AG08395 (cell line): ENCODE measurements around the gene HAPSTR1.
"Not testable (repeated sequence)": the region's sequence is repeated elsewhere in the genome, so short reads cannot be mapped to it uniquely, and the experiment has no call there.

Source experiments
- DNase-seq: peaks from one replicate; pipeline ENCODE4 v3.0.0; 2012; ENCODE audit warnings: mixed read lengths, low spot score

HAPSTR1 gene

GRCh38 chr16:9072806-9073341, 18.6 kb upstream of the HAPSTR1 start:
- peak; percentile 77 for DNase-seq

- DNase-seq, result no peak
These were observed 16.0 kb upstream of the HAPSTR1 start for GRCh38 chr16:9075299-9076071.

GRCh38 chr16:9077091-9077809, 14.2 kb upstream of the HAPSTR1 start:
- DNase-seq, result peak; percentile 69

GRCh38 chr16:9078467-9079429, 12.7 kb upstream of the HAPSTR1 start:
- DNase-seq, result peak; percentile 53

GRCh38 chr16:9079430-9079812, 12.0 kb upstream of the HAPSTR1 start:
- no peak for DNase-seq

- DNase-seq, result no peak
These were observed 10.3 kb upstream of the HAPSTR1 start for GRCh38 chr16:9081158-9081557.

- DNase-seq, result no peak
These were observed 9.6 kb upstream of the HAPSTR1 start for GRCh38 chr16:9081843-9082242.

- no peak for DNase-seq
These were observed 9.0 kb upstream of the HAPSTR1 start for GRCh38 chr16:9082422-9082821.

- DNase-seq, result not testable (repeated sequence)
These were observed 3.7 kb upstream of the HAPSTR1 start for GRCh38 chr16:9087733-9088132.

GRCh38 chr16:9088848-9089247, 2.6 kb upstream of the HAPSTR1 start:
- DNase-seq, result no peak

GRCh38 chr16:9089660-9090059, 1.8 kb upstream of the HAPSTR1 start:
- DNase-seq, result no peak

GRCh38 chr16:9090101-9090959, 1.1 kb upstream of the HAPSTR1 start:
- no peak for DNase-seq

GRCh38 chr16:9091867-9092281, 430 bp downstream of the HAPSTR1 start:
- DNase-seq, result no peak

- no peak for DNase-seq
These were observed 986 bp downstream of the HAPSTR1 start for GRCh38 chr16:9092282-9092977.

GRCh38 chr16:9092978-9093344, 1.5 kb downstream of the HAPSTR1 start:
- no peak for DNase-seq

- no peak for DNase-seq
These were observed 2.8 kb downstream of the HAPSTR1 start for GRCh38 chr16:9094011-9094846.

- DNase-seq, result no peak
These were observed 3.7 kb downstream of the HAPSTR1 start for GRCh38 chr16:9095171-9095570.

- no peak for DNase-seq
These were observed 4.4 kb downstream of the HAPSTR1 start for GRCh38 chr16:9095656-9096397.

- no peak for DNase-seq
These were observed 5.0 kb downstream of the HAPSTR1 start for GRCh38 chr16:9096416-9096952.
